Urinary bladder (tissue), 4 donors: ENCODE results near the gene BNC2. TPM values are rescaled to one million over a fixed set of nuclear protein-coding genes. Genes with fewer than 3 reads are reported as not detected.

ENCODE experiments used
- DNase-seq: peaks from one replicate; pipeline ENCODE4 v3.0.0-alpha.2; 2015; ENCODE audit errors: extremely low spot score
- H3K27ac ChIP-seq: one replicate; pipeline ENCODE4 v1.5.1; 2013; ENCODE audit warnings: low read depth, mild to moderate bottlenecking, moderate library complexity
- H3K36me3 ChIP-seq: one replicate; pipeline ENCODE4 v1.6.1; 2013; ENCODE audit warnings: mild to moderate bottlenecking, moderate library complexity; ENCODE audit not compliant: insufficient read depth
- H3K4me1 ChIP-seq: one replicate; pipeline ENCODE4 v1.6.1; 2013; ENCODE audit warnings: mild to moderate bottlenecking, moderate library complexity; ENCODE audit not compliant: insufficient read depth
- H3K4me3 ChIP-seq: one replicate; pipeline ENCODE4 v1.5.1; 2013; ENCODE audit warnings: low read depth, low read length
- WGBS: extraction: QIAGEN DNeasy Blood & Tissue Kit; methylation state at CpG from one replicate; pipeline ENCODE4 v1.1.7; 2013; 5-methylcytosine and 5-hydroxymethylcytosine counted together
- polyA plus RNA-seq: library from polyadenylated mRNA; stranded (reverse); fragments of 200-250 nt; gene quantifications from one replicate; pipeline ENCODE4 v1.2.3, GENCODE V29; 2013
- total RNA-seq: library from RNA; depleted of rRNA; stranded (reverse); fragments of >200 nt; gene quantifications from one replicate; pipeline ENCODE4 v1.2.3, GENCODE V29; 2014
- donor health status: healthy with polysubstance abuse.
- donor health status: healthy.

Gene BNC2
- total and polyA plus RNA-seq, 2 donors: 10.7 to 69.5 TPM

- no peak overlapping the region for H3K27ac ChIP-seq
- DNase-seq: no peak
- H3K4me1 ChIP-seq: no peaks in the 10 kb centered on the region
- no peaks in the 10 kb centered on the region for H3K36me3 ChIP-seq
- no peak overlapping the region for H3K4me3 ChIP-seq
- WGBS: 93% methylated on average over 4 of the region's 4 CpGs
These were observed 224.5 kb downstream of the BNC2 start for GRCh38 chr9:16645970-16646369.

GRCh38 chr9:16642421-16643109 lies 227.9 kb downstream of the BNC2 start:
- Histone ChIP-seq H3K36me3 (no peaks in the 10 kb centered on the region), H3K27ac (no peak overlapping the region)
- WGBS: 54% methylated on average over 2 of the region's 2 CpGs

GRCh38 chr9:16640649-16641048 lies 229.8 kb downstream of the BNC2 start:
- Histone ChIP-seq H3K4me1 (no peaks in the 10 kb centered on the region), H3K4me3 (no peak overlapping the region), H3K36me3 (no peaks in the 10 kb centered on the region), H3K27ac (no peak overlapping the region)
- DNase-seq: no peak
- WGBS: 79% methylated on average over 2 of the region's 2 CpGs

More at GRCh38 chr9:16642421-16643109, 227.9 kb downstream of the BNC2 start:
- H3K4me1 ChIP-seq: no peaks in the 10 kb centered on the region
- no peak for DNase-seq
- H3K4me3 ChIP-seq: no peak overlapping the region

- Histone ChIP-seq H3K27ac (no peak overlapping the region), H3K36me3 (no peaks in the 10 kb centered on the region), H3K4me3 (no peak overlapping the region), H3K4me1 (no peaks in the 10 kb centered on the region)
- DNase-seq: no peak
- WGBS: 96% methylated on average over 4 of the region's 4 CpGs
These were observed 230.8 kb downstream of the BNC2 start for GRCh38 chr9:16639644-16640043.

GRCh38 chr9:16637911-16638310 lies 232.6 kb downstream of the BNC2 start:
- no peaks in the 10 kb centered on the region for H3K4me1 ChIP-seq
- no peak overlapping the region for H3K4me3 ChIP-seq
- H3K36me3 ChIP-seq: no peaks in the 10 kb centered on the region
- no peak for DNase-seq
- WGBS: 57% methylated on average over 5 of the region's 5 CpGs
- no peak overlapping the region for H3K27ac ChIP-seq

GRCh38 chr9:16637218-16637617 lies 233.3 kb downstream of the BNC2 start:
- Histone ChIP-seq H3K36me3 (no peaks in the 10 kb centered on the region), H3K4me3 (no peak overlapping the region), H3K27ac (no peak overlapping the region), H3K4me1 (no peaks in the 10 kb centered on the region)
- DNase-seq: no peak
- 71% methylated on average over 1 of the region's 1 CpG for WGBS

GRCh38 chr9:16633794-16634193 lies 236.7 kb downstream of the BNC2 start:
- H3K36me3 ChIP-seq: no peaks in the 10 kb centered on the region
- no peaks in the 10 kb centered on the region for H3K4me1 ChIP-seq
- no peak overlapping the region for H3K4me3 ChIP-seq
- DNase-seq: no peak
- 58% methylated on average over 2 of the region's 2 CpGs for WGBS
- H3K27ac ChIP-seq: no peak overlapping the region

GRCh38 chr9:16628413-16628812 lies 242.1 kb downstream of the BNC2 start:
- WGBS: 58% methylated on average over 7 of the region's 7 CpGs
- H3K4me1 ChIP-seq: no peaks in the 10 kb centered on the region
- no peak for DNase-seq
- no peaks in the 10 kb centered on the region for H3K36me3 ChIP-seq
- H3K27ac ChIP-seq: no peak overlapping the region
- no peak overlapping the region for H3K4me3 ChIP-seq

- Histone ChIP-seq H3K4me3 (no peak overlapping the region), H3K36me3 (no peaks in the 10 kb centered on the region), H3K27ac (no peak overlapping the region), H3K4me1 (no peaks in the 10 kb centered on the region)
- DNase-seq: no peak
- WGBS: 54% methylated on average over 6 of the region's 6 CpGs
These were observed 242.5 kb downstream of the BNC2 start for GRCh38 chr9:16627967-16628366.

- H3K4me1 ChIP-seq: no peaks in the 10 kb centered on the region
- no peaks in the 10 kb centered on the region for H3K36me3 ChIP-seq
- H3K27ac ChIP-seq: no peak overlapping the region
- DNase-seq: no peak
- WGBS: 63% methylated on average over 2 of the region's 2 CpGs
- H3K4me3 ChIP-seq: no peak overlapping the region
These were observed 242.9 kb downstream of the BNC2 start for GRCh38 chr9:16627521-16627920.

- no peak overlapping the region for H3K27ac ChIP-seq
- 23% methylated on average over 13 of the region's 13 CpGs for WGBS
- H3K36me3 ChIP-seq: no peaks in the 10 kb centered on the region
- no peak overlapping the region for H3K4me3 ChIP-seq
- DNase-seq: no peak
- no peaks in the 10 kb centered on the region for H3K4me1 ChIP-seq
These were observed 243.8 kb downstream of the BNC2 start for GRCh38 chr9:16626577-16627130.

GRCh38 chr9:16625811-16626210 lies 244.7 kb downstream of the BNC2 start:
- DNase-seq: no peak
- no peak overlapping the region for H3K27ac ChIP-seq
- no peaks in the 10 kb centered on the region for H3K4me1 ChIP-seq
- no peaks in the 10 kb centered on the region for H3K36me3 ChIP-seq
- 44% methylated on average over 1 of the region's 1 CpG for WGBS
- H3K4me3 ChIP-seq: no peak overlapping the region

- DNase-seq: no peak
- Histone ChIP-seq H3K36me3 (no peaks in the 10 kb centered on the region), H3K27ac (no peak overlapping the region), H3K4me3 (no peak overlapping the region), H3K4me1 (no peaks in the 10 kb centered on the region)
- WGBS: 36% methylated on average over 9 of the region's 9 CpGs
These were observed 245.3 kb downstream of the BNC2 start for GRCh38 chr9:16625161-16625631.

- H3K27ac ChIP-seq: no peak overlapping the region
- DNase-seq: no peak
- 50% methylated on average over 3 of the region's 3 CpGs for WGBS
- H3K4me1 ChIP-seq: no peaks in the 10 kb centered on the region
- no peak overlapping the region for H3K4me3 ChIP-seq
- no peaks in the 10 kb centered on the region for H3K36me3 ChIP-seq
These were observed 245.7 kb downstream of the BNC2 start for GRCh38 chr9:16624744-16625117.
